Measurements from ENCODE around the gene MCRIP2. TPM values are rescaled to one million over a fixed set of nuclear protein-coding genes. Genes with fewer than 3 reads are reported as not detected.
A peak's percentile ranks its signal among the peaks of the same experiment; 100 is the strongest.

MCRIP2 gene
- total RNA-seq, 1 experiment from 2014 or later = 41.7 TPM

DNA sequence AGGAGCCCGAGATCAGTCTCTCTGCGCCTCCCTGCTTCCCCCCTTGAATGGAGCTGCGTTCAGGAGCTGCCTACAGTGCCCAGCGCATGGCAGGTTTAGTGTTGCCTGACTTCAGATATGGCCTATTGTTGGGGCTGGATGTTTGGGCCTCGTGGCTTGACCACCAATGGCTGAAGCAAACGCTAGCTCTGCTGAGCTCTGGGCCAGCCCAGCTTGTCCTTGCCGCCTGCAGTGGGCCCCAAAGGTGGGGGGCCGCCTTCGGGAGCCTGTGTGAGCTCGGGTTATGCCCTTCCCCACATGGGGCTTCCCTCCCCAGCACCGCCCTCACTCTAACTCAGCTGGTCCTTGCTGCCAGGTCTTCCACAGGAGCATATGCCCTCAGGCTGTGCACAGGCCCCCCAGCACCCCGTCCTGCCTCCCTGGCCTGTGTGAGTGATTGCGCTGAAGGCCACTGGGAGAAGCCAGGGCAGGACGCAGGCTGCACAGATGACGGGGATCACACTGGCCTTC lies 3.5 kb upstream of the MCRIP2 start:
- no peak for DNase-seq

DNA sequence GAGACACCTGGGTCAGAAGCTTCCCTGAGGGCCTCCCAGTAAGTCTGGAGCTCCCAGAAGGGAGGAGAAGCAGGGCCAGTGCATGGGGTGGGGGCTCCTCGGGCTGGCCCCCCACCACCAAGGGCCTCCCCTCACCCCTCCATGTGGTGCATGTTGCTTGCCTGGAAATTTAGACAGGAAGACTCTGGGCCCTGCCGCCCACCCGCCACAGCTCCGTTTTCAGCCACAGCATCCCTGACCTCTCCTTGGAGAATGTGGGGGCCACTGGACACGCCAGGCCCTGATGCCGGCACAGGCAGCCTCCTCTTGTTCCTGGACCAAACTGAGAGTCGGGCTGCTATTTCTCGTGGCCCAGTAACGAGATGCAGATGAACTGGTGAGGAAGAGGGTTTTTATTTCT lies 2.8 kb upstream of the MCRIP2 start:
- H3K9ac ChIP-seq (ENCODE audit: low read length) = peak overlapping the region; percentile 51
- no peaks in the 10 kb centered on the region for H3K9me2 ChIP-seq (replicated peaks; ENCODE audit: insufficient read depth, low read length)
- no peak overlapping the region for H3K4me3 ChIP-seq (ENCODE audit: low read length)
- H3K27ac ChIP-seq (ENCODE audit: low read length) = peak overlapping the region; percentile 62
- no peak for DNase-seq
- no peak overlapping the region for H2AFZ ChIP-seq (ENCODE audit: low read length)
- peaks cover 11% of the 10 kb centered on the region; the same call in 1 of the 2 replicates for H4K20me1 ChIP-seq (ENCODE audit: insufficient read depth, low read depth, low read length)
- H3K9me3 ChIP-seq (ENCODE audit: low read length) = no peaks in the 10 kb centered on the region
- 0 out of 2 replicates have a peak, but pooled peaks cover 4% of the 10 kb centered on the region for H3K36me3 ChIP-seq (ENCODE audit: insufficient read depth, low read length)
- peaks cover 44% of the 10 kb centered on the region for H3K79me2 ChIP-seq (ENCODE audit: low read length)
- H3K4me1 ChIP-seq (ENCODE audit: low read length) = peaks cover 44% of the 10 kb centered on the region
- no peaks in the 10 kb centered on the region for H3K27me3 ChIP-seq (ENCODE audit: low read length)
- H3K4me2 ChIP-seq (ENCODE audit: low read depth, low read length, poor library complexity, severe bottlenecking) = peak overlapping the region; percentile 29

More for the DNA sequence above, 3.5 kb upstream of the MCRIP2 start:
- H3K9ac ChIP-seq (ENCODE audit: low read length) = no peak overlapping the region
- no peaks in the 10 kb centered on the region for H3K27me3 ChIP-seq (ENCODE audit: low read length)
- no peak overlapping the region for H3K4me3 ChIP-seq (ENCODE audit: low read length)
- peaks cover 36% of the 10 kb centered on the region for H3K79me2 ChIP-seq (ENCODE audit: low read length)
- peaks cover 11% of the 10 kb centered on the region; the same call in 1 of the 2 replicates for H4K20me1 ChIP-seq (ENCODE audit: insufficient read depth, low read depth, low read length)
- H2AFZ ChIP-seq (ENCODE audit: low read length) = no peak overlapping the region
- H3K9me2 ChIP-seq (replicated peaks; ENCODE audit: insufficient read depth, low read length) = no peaks in the 10 kb centered on the region
- no peak overlapping the region for H3K4me2 ChIP-seq (ENCODE audit: low read depth, low read length, poor library complexity, severe bottlenecking)
- H3K9me3 ChIP-seq (ENCODE audit: low read length) = no peaks in the 10 kb centered on the region
- no peak overlapping the region for H3K27ac ChIP-seq (ENCODE audit: low read length)
- H3K36me3 ChIP-seq (ENCODE audit: insufficient read depth, low read length) = 0 out of 2 replicates have a peak, but pooled peaks cover 4% of the 10 kb centered on the region
- H3K4me1 ChIP-seq (ENCODE audit: low read length) = peaks cover 37% of the 10 kb centered on the region

DNA sequence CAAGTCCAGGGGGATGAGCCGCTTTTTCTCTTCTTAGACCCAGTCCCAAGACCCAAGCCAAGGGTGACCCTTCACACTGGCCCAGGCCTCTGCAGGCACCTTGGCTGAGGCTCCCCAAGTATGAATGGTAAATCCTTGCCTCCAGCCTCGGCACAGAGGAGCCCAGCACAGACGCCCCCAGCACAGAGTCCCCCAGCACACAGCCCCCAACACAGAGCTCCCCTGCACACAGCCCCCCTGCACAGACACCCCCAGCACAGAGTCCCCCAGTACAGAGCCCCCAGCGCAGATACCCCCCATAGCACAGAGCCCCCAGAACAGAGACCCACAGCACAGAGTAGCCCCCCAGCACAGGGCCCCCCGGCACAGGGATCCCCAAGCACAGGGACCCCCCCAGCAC lies 1.0 kb upstream of the MCRIP2 start:
- Histone ChIP-seq H3K36me3 (ENCODE audit: insufficient read depth, low read length) (peaks cover 3% of the 10 kb centered on the region; the same call in 1 of the 2 replicates), H3K27me3 (ENCODE audit: low read length) (no peaks in the 10 kb centered on the region), H3K9me3 (ENCODE audit: low read length) (no peaks in the 10 kb centered on the region), H4K20me1 (ENCODE audit: insufficient read depth, low read depth, low read length) (0 out of 2 replicates have a peak, but pooled peaks cover 8% of the 10 kb centered on the region), H3K27ac (ENCODE audit: low read length) (0 out of 2 replicates have a peak overlapping the region, but pooled peaks have one; percentile 35), H2AFZ (ENCODE audit: low read length) (no peak overlapping the region), H3K9ac (ENCODE audit: low read length) (peak overlapping the region; percentile 96), H3K4me2 (ENCODE audit: low read depth, low read length, poor library complexity, severe bottlenecking) (peak overlapping the region; percentile 89), H3K4me3 (ENCODE audit: low read length) (peak overlapping the region; percentile 95), H3K9me2 (replicated peaks; ENCODE audit: insufficient read depth, low read length) (no peaks in the 10 kb centered on the region), H3K4me1 (ENCODE audit: low read length) (peaks cover 52% of the 10 kb centered on the region), H3K79me2 (ENCODE audit: low read length) (peaks cover 43% of the 10 kb centered on the region)
- DNase-seq = no peak

DNA sequence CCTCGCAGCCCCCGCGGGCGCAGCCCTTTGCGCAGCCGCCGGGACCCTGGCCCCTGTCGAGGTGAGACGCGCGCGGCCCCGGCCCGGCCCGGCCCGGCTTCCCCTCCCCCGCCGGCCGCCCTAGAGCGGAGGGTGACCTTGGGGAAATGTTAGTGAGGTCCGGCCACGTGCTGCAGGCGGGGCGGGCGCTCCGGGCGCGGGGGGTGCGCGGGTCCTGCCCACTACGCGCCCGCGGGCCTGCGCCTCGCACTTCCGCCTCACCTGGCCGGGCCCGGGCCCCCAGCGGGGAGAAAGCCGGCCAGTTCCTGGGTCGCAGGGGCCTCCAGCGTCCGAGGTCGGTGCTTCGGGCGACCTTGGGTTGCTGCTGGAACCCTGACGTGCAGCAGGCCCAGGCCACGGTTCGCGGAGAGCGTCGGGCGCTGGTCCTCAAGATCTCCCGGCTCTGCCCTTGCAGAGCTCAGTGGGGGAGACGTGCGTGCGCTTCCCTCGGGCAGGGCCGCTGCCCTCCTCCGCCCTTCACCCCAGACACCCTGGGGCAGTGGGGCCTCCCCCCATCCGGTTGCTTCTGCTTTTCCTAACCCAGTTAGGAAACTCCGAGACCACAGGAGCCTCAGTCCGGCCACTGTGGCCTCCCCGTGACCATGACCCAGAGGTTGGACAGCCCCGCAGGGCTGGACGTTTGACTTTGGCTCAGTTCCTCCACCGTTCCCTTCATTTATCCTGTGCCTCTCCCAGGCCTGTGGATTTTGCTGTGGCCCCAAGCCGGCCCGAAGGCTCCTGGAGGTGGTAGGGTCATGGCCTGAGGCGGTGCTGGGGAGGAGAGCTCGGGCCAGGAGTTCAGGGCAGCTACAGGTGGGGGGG lies 791 bp downstream of the MCRIP2 start:
- Histone ChIP-seq H3K9me2 (replicated peaks; ENCODE audit: insufficient read depth, low read length) (no peaks in the 10 kb centered on the region), H3K4me2 (ENCODE audit: low read depth, low read length, poor library complexity, severe bottlenecking) (peak overlapping the region; percentile 89), H3K79me2 (ENCODE audit: low read length) (peaks cover 53% of the 10 kb centered on the region), H3K4me3 (ENCODE audit: low read length) (peak overlapping the region; percentile 95), H4K20me1 (ENCODE audit: insufficient read depth, low read depth, low read length) (peaks cover 23% of the 10 kb centered on the region; the same call in 1 of the 2 replicates), H3K27me3 (ENCODE audit: low read length) (no peaks in the 10 kb centered on the region), H3K4me1 (ENCODE audit: low read length) (peaks cover 62% of the 10 kb centered on the region), H3K36me3 (ENCODE audit: insufficient read depth, low read length) (peaks cover 3% of the 10 kb centered on the region; the same call in 1 of the 2 replicates), H3K9ac (ENCODE audit: low read length) (peak overlapping the region; percentile 96), H3K27ac (ENCODE audit: low read length) (peak overlapping the region; percentile 76), H2AFZ (ENCODE audit: low read length) (no peak overlapping the region), H3K9me3 (ENCODE audit: low read length) (no peaks in the 10 kb centered on the region)
- DNase-seq = peak; percentile 87

DNA sequence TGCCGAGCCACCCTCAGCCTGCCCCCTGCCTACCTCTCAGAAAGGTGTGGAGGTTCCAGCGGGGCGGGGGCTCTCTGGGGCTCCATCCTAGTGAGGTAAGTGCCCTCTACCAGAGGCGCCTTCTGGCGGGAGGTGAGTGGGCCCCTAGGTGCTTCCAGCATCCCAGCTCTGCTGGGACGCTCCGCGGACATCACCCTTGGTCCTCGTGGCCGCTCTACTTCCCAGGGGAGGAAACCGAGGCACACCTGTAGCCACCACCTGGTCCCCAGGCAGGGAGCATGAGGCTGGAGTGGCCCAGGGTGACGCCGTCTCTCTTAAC lies 1.4 kb downstream of the MCRIP2 start:
- peak overlapping the region; percentile 95 for H3K4me3 ChIP-seq (ENCODE audit: low read length)
- H3K9ac ChIP-seq (ENCODE audit: low read length) = peak overlapping the region; percentile 96

DNA sequence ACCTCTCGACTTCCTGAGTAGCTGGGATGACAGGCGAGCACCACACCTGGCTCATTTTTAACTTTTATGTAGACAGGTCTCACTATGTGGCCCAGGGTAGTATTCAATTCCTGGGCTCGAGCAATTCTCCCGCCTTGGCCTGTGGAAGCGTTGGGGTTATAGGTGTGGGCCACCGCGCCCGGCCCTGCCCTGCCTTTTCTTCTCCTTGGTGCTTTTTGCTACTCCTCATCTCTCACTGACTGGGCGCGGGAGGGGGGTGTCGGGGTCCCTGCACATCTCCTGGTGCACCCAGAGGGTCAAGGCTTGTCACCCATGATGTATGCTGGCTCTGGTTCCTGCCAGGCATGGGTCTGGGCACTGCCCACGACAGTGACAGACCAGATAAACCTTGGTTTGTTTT lies 2.9 kb downstream of the MCRIP2 start:
- Histone ChIP-seq H3K9me3 (ENCODE audit: low read length) (no peaks in the 10 kb centered on the region), H3K27ac (ENCODE audit: low read length) (no peak overlapping the region), H3K4me3 (ENCODE audit: low read length) (no peak overlapping the region), H3K4me1 (ENCODE audit: low read length) (peaks cover 71% of the 10 kb centered on the region), H3K4me2 (ENCODE audit: low read depth, low read length, poor library complexity, severe bottlenecking) (no peak overlapping the region), H3K79me2 (ENCODE audit: low read length) (peaks cover 56% of the 10 kb centered on the region), H2AFZ (ENCODE audit: low read length) (no peak overlapping the region), H4K20me1 (ENCODE audit: insufficient read depth, low read depth, low read length) (peaks cover 26% of the 10 kb centered on the region; the same call in 1 of the 2 replicates), H3K9ac (ENCODE audit: low read length) (no peak overlapping the region), H3K36me3 (ENCODE audit: insufficient read depth, low read length) (peaks cover 3% of the 10 kb centered on the region; the same call in 1 of the 2 replicates), H3K27me3 (ENCODE audit: low read length) (no peaks in the 10 kb centered on the region), H3K9me2 (replicated peaks; ENCODE audit: insufficient read depth, low read length) (no peaks in the 10 kb centered on the region)
- DNase-seq = no peak

More for the DNA sequence above, 1.4 kb downstream of the MCRIP2 start:
- Histone ChIP-seq H4K20me1 (ENCODE audit: insufficient read depth, low read depth, low read length) (peaks cover 26% of the 10 kb centered on the region; the same call in 1 of the 2 replicates), H3K27me3 (ENCODE audit: low read length) (no peaks in the 10 kb centered on the region), H3K4me2 (ENCODE audit: low read depth, low read length, poor library complexity, severe bottlenecking) (peak overlapping the region; percentile 89), H3K9me2 (replicated peaks; ENCODE audit: insufficient read depth, low read length) (no peaks in the 10 kb centered on the region), H3K79me2 (ENCODE audit: low read length) (peaks cover 55% of the 10 kb centered on the region), H3K4me1 (ENCODE audit: low read length) (peaks cover 67% of the 10 kb centered on the region), H2AFZ (ENCODE audit: low read length) (no peak overlapping the region), H3K27ac (ENCODE audit: low read length) (peak overlapping the region; percentile 76), H3K9me3 (ENCODE audit: low read length) (no peaks in the 10 kb centered on the region), H3K36me3 (ENCODE audit: insufficient read depth, low read length) (peaks cover 3% of the 10 kb centered on the region; the same call in 1 of the 2 replicates)
- DNase-seq = no peak

DNA sequence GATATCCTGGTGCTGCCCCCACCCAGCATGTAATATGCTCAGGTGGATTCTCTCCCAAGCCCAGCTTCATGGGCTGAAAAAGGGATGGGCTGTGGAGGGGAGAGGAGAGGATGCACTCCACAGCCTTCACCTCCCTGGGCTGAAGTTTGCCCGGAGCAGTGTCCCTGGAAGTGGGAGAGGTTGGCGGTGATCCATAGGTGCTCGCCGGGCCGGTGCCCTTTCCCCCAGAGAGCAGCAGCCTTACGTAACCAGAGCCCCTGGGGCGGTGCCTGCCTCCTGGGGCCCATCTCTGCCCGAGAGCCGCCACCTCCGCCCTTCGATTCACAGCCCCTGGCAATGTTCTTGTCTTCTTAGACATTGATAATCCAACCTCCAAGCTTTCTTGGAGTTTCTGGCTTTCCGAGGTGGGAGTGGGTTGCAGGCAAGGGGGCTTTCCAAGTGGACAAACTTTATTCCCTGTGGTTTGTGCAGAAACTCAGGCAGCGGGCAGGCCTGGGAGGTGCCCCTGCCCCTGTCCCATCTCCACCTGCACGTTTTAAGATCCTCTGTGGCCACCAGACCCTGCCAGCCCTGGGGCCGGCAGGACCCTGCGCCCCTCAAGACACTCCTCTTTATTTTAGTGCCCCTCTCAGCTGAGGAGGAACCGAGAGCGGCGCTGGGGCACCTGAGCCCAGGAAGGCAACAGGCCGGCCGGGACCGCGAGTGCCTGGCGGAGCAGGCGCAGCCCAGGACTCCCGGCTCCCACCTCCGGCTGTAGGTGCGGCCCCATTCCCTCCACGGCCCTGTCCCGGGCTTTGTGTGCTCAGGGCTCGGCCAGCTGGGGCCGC lies 4.4 kb downstream of the MCRIP2 start:
- no peak for DNase-seq
- Histone ChIP-seq H3K4me1 (ENCODE audit: low read length) (peaks cover 78% of the 10 kb centered on the region), H3K27ac (ENCODE audit: low read length) (peak overlapping the region; percentile 80), H2AFZ (ENCODE audit: low read length) (no peak overlapping the region), H3K9me2 (replicated peaks; ENCODE audit: insufficient read depth, low read length) (no peaks in the 10 kb centered on the region), H3K9me3 (ENCODE audit: low read length) (no peaks in the 10 kb centered on the region), H3K27me3 (ENCODE audit: low read length) (no peaks in the 10 kb centered on the region), H3K9ac (ENCODE audit: low read length) (peak overlapping the region; percentile 97), H4K20me1 (ENCODE audit: insufficient read depth, low read depth, low read length) (peaks cover 26% of the 10 kb centered on the region; the same call in 1 of the 2 replicates), H3K4me2 (ENCODE audit: low read depth, low read length, poor library complexity, severe bottlenecking) (peak overlapping the region; percentile 84), H3K36me3 (ENCODE audit: insufficient read depth, low read length) (peaks cover 3% of the 10 kb centered on the region; the same call in 1 of the 2 replicates), H3K4me3 (ENCODE audit: low read length) (peak overlapping the region; percentile 96; the same call in 1 of the 2 replicates), H3K79me2 (ENCODE audit: low read length) (peaks cover 69% of the 10 kb centered on the region)
